HG03045 (cell line): ENCODE data around the gene SRP68.

Experiments
- ATAC-seq: cut with Tn5 transposase; IDR thresholded peaks from one replicate; pipeline ENCODE4 v1.9.1; 2021; ENCODE audit warnings: mild to moderate bottlenecking, moderate library complexity; ENCODE audit not compliant: unreplicated experiment

Gene SRP68

GRCh38 chr17:76072148-76072858 lies at the start of gene SRP68:
Gene SRP68, minus strand, starts transcription at chr17:76072517. Its CDS starts 26 bp downstream, at chr17:76072491.
- peak; percentile 88 for ATAC-seq

GRCh38 chr17:76121932-76122430 lies 49.7 kb upstream of the SRP68 start:
- peak; percentile 31 for ATAC-seq

GRCh38 chr17:76120658-76121008 lies 48.3 kb upstream of the SRP68 start:
- ATAC-seq: no peak

- ATAC-seq: no peak
Measured at GRCh38 chr17:76119409-76120371, 47.4 kb upstream of the SRP68 start.

GRCh38 chr17:76115138-76115754 lies 42.9 kb upstream of the SRP68 start:
- ATAC-seq: no peak

- no peak for ATAC-seq
Measured at GRCh38 chr17:76111956-76112355, 39.6 kb upstream of the SRP68 start.

GRCh38 chr17:76107509-76107908 lies 35.2 kb upstream of the SRP68 start:
- no peak for ATAC-seq

GRCh38 chr17:76106703-76107102 lies 34.4 kb upstream of the SRP68 start:
- no peak for ATAC-seq

GRCh38 chr17:76104896-76105231 lies 32.5 kb upstream of the SRP68 start:
- no peak for ATAC-seq

GRCh38 chr17:76104140-76104895 lies 32.0 kb upstream of the SRP68 start:
- ATAC-seq: no peak

- ATAC-seq: peak; percentile 84
Measured at GRCh38 chr17:76103274-76104139, 31.2 kb upstream of the SRP68 start, which contains the start of gene EXOC7. Gene EXOC7, minus strand, starts transcription at chr17:76103787. Its CDS starts 95 bp downstream, at chr17:76103692.

GRCh38 chr17:76102944-76103273 lies 30.6 kb upstream of the SRP68 start:
- ATAC-seq: peak; percentile 5

GRCh38 chr17:76097716-76098295 lies 25.5 kb upstream of the SRP68 start:
- no peak for ATAC-seq

- ATAC-seq: no peak
Measured at GRCh38 chr17:76095943-76096342, 23.6 kb upstream of the SRP68 start.

- ATAC-seq: no peak
Measured at GRCh38 chr17:76094046-76094445, 21.7 kb upstream of the SRP68 start.

- ATAC-seq: no peak
Measured at GRCh38 chr17:76092526-76093413, 20.5 kb upstream of the SRP68 start.

GRCh38 chr17:76091526-76092286 lies 19.4 kb upstream of the SRP68 start:
- no peak for ATAC-seq
